HepG2 (cell line): ENCODE results near the gene CAMKK1. TPM values are rescaled to one million over a fixed set of nuclear protein-coding genes. Genes with fewer than 3 reads are reported as not detected.

Experiments used
- ATRX ChIP-seq: sonication (generic); formaldehyde crosslinking; IDR thresholded peaks from 2 replicates; pipeline ENCODE4 v1.4.0; 2020; ENCODE audit warnings: missing genetic modification reagents, borderline replicate concordance
- HMG20A ChIP-seq: IDR thresholded peaks from 2 replicates; pipeline ENCODE4 v1.6.1; 2016; ENCODE audit warnings: borderline replicate concordance
- KDM3A ChIP-seq: IDR thresholded peaks from 2 replicates; pipeline ENCODE4 v1.6.1; 2018; ENCODE audit warnings: low read depth, missing compliant biosample characterization
- MTF1 ChIP-seq: sonication (generic); formaldehyde crosslinking; IDR thresholded peaks from 2 replicates; pipeline ENCODE4 v1.5.0; 2020; ENCODE audit warnings: missing genetic modification reagents
- NRL ChIP-seq: sonication (generic); formaldehyde crosslinking; IDR thresholded peaks from 2 replicates; pipeline ENCODE4 v1.5.0; 2020; ENCODE audit warnings: missing genetic modification reagents, mild to moderate bottlenecking, moderate library complexity, borderline replicate concordance
- SIN3B ChIP-seq: fragments of 150-350 bp; IDR thresholded peaks from 2 replicates; pipeline ENCODE4 v1.6.1; 2014; ENCODE audit warnings: low read length
- SSRP1 ChIP-seq: IDR thresholded peaks from 2 replicates; pipeline ENCODE4 v1.6.1; 2016; ENCODE audit warnings: control low read depth
- ZEB1 ChIP-seq: IDR thresholded peaks from 2 replicates; pipeline ENCODE4 v1.6.1; 2012; ENCODE audit warnings: mild to moderate bottlenecking, low read depth, inconsistent platforms; ENCODE audit not compliant: insufficient replicate concordance
- polyA plus RNA-seq, 8 experiments: library from polyadenylated mRNA; depleted of rRNA in 3 of 8; stranded (reverse) in 7 of 8; unstranded in 1 of 8; fragments of >200 nt; fragmentation: Illumina TruSeq in 4 of 8; extraction: Trizol in 4 of 8; gene quantifications; 2 replicates each; pipeline versions ENCODE4 v1.2.1 to v1.2.3, GENCODE V29; 2011 to 2016; ENCODE audit warnings: low read depth in 4 of 8, missing spikeins in 1 of 8, mixed read lengths in 1 of 8; ENCODE audit not compliant: insufficient read depth in 1 of 8
- total RNA-seq, 5 experiments: library from RNA; depleted of rRNA; stranded (reverse); fragments of >200 nt; fragmentation: Illumina TruSeq; extraction: Trizol; gene quantifications; 2 replicates each; pipeline ENCODE4 v1.2.3, GENCODE V29; 2016; ENCODE audit warnings: low read depth in 1 of 5
- TF ChIP-seq, protein P1 (sequence below): sonication (generic); formaldehyde crosslinking; conservative IDR thresholded peaks from 2 replicates; pipeline ENCODE4 v1.4.0; 2020; ENCODE audit warnings: mild to moderate bottlenecking, missing genetic modification reagents, moderate library complexity
- TF ChIP-seq, protein P2 (sequence below): sonication (generic); formaldehyde crosslinking; IDR thresholded peaks from 2 replicates; pipeline ENCODE4 v1.4.0; 2020; ENCODE audit warnings: missing genetic modification reagents

CAMKK1 gene
- total and polyA plus RNA-seq, 2 of the 13 experiments (the other 11 are each of a cell fraction or from before 2014, with no cell fraction given), result 1.5 to 1.6 TPM

DNA sequence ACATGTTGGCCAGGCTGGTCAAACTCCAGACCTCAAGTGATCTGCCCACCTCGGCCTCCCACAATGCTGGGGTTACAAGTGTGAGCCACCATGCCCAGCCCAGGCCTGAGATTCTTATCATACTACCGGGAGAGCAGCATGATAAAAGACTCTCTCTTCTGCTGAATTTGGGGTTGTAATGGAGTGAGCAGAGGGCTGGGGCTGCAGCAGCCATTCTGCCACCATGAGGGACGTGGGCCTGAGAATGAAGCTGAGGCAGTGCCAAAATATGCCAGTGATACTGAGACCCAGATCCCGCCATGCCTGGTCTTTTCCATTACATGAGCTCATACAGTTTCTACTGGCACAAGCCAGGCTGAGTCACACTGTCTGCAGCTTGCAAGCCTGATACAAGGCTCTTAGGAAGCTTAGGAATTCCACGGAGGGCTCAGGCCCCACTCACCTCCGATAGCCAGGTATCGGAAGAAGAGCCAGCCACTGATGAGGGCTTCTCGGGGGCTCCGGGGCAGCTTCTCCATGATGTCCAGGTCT lies 43.0 kb upstream of the CAMKK1 start (continued):
- TF ChIP-seq, protein P1, sequence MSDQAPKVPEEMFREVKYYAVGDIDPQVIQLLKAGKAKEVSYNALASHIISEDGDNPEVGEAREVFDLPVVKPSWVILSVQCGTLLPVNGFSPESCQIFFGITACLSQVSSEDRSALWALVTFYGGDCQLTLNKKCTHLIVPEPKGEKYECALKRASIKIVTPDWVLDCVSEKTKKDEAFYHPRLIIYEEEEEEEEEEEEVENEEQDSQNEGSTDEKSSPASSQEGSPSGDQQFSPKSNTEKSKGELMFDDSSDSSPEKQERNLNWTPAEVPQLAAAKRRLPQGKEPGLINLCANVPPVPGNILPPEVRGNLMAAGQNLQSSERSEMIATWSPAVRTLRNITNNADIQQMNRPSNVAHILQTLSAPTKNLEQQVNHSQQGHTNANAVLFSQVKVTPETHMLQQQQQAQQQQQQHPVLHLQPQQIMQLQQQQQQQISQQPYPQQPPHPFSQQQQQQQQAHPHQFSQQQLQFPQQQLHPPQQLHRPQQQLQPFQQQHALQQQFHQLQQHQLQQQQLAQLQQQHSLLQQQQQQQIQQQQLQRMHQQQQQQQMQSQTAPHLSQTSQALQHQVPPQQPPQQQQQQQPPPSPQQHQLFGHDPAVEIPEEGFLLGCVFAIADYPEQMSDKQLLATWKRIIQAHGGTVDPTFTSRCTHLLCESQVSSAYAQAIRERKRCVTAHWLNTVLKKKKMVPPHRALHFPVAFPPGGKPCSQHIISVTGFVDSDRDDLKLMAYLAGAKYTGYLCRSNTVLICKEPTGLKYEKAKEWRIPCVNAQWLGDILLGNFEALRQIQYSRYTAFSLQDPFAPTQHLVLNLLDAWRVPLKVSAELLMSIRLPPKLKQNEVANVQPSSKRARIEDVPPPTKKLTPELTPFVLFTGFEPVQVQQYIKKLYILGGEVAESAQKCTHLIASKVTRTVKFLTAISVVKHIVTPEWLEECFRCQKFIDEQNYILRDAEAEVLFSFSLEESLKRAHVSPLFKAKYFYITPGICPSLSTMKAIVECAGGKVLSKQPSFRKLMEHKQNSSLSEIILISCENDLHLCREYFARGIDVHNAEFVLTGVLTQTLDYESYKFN (CRISPR knock-in tag), result no peak
- TF ChIP-seq ZEB1 (no peak), HMG20A (no peak), KDM3A (CRISPR knock-in tag) (no peak), ATRX (CRISPR knock-in tag) (no peak), SIN3B (no peak), SSRP1 (no peak), MTF1 (CRISPR knock-in tag) (no peak), NRL (CRISPR knock-in tag) (no peak)
- TF ChIP-seq, protein P2, sequence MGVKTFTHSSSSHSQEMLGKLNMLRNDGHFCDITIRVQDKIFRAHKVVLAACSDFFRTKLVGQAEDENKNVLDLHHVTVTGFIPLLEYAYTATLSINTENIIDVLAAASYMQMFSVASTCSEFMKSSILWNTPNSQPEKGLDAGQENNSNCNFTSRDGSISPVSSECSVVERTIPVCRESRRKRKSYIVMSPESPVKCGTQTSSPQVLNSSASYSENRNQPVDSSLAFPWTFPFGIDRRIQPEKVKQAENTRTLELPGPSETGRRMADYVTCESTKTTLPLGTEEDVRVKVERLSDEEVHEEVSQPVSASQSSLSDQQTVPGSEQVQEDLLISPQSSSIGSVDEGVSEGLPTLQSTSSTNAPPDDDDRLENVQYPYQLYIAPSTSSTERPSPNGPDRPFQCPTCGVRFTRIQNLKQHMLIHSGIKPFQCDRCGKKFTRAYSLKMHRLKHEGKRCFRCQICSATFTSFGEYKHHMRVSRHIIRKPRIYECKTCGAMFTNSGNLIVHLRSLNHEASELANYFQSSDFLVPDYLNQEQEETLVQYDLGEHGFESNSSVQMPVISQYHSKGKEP (CRISPR knock-in tag), result no peak
